AG08395 (cell line): ENCODE measurements around the gene ATP6V0A4.
A peak's percentile ranks its signal among the peaks of the same experiment; 100 is the strongest.
"Not testable (repeated sequence)": the region's sequence is repeated elsewhere in the genome, so short reads cannot be mapped to it uniquely, and the experiment has no call there.

Experiments
- DNase-seq: peaks from one replicate; pipeline ENCODE4 v3.0.0; 2012; ENCODE audit warnings: mixed read lengths, low spot score

Gene ATP6V0A4

GRCh38 chr7:138699661-138700060, 98.3 kb downstream of the ATP6V0A4 start:
- DNase-seq = no peak

- DNase-seq = no peak
These were observed 99.7 kb downstream of the ATP6V0A4 start for GRCh38 chr7:138698281-138698680.

- DNase-seq = no peak
These were observed 100.3 kb downstream of the ATP6V0A4 start for GRCh38 chr7:138697535-138698182.

- not testable (repeated sequence) for DNase-seq
These were observed 102.2 kb downstream of the ATP6V0A4 start for GRCh38 chr7:138695776-138696175.

- no peak for DNase-seq
These were observed 102.9 kb downstream of the ATP6V0A4 start for GRCh38 chr7:138695106-138695505.

- no peak for DNase-seq
These were observed 106.8 kb downstream of the ATP6V0A4 start for GRCh38 chr7:138691178-138691577.

GRCh38 chr7:138690495-138690894, 107.5 kb downstream of the ATP6V0A4 start:
- no peak for DNase-seq

GRCh38 chr7:138688037-138688436, 110.0 kb downstream of the ATP6V0A4 start:
- DNase-seq = not testable (repeated sequence)

GRCh38 chr7:138684340-138684739, 113.7 kb downstream of the ATP6V0A4 start:
- no peak for DNase-seq

- DNase-seq = no peak
These were observed 118.2 kb downstream of the ATP6V0A4 start for GRCh38 chr7:138679793-138680192.

GRCh38 chr7:138670594-138670993, 127.4 kb downstream of the ATP6V0A4 start:
- no peak for DNase-seq

GRCh38 chr7:138669364-138669763, 128.6 kb downstream of the ATP6V0A4 start:
- DNase-seq = no peak

GRCh38 chr7:138668946-138669345, 129.1 kb downstream of the ATP6V0A4 start:
- DNase-seq = no peak

GRCh38 chr7:138668229-138668596, 129.8 kb downstream of the ATP6V0A4 start:
- DNase-seq = no peak

- DNase-seq = no peak
These were observed 130.3 kb downstream of the ATP6V0A4 start for GRCh38 chr7:138667535-138668228.

- DNase-seq = no peak
These were observed 131.6 kb downstream of the ATP6V0A4 start for GRCh38 chr7:138666385-138666784.

- no peak for DNase-seq
These were observed 132.3 kb downstream of the ATP6V0A4 start for GRCh38 chr7:138665669-138666140.

GRCh38 chr7:138665249-138665648, 132.7 kb downstream of the ATP6V0A4 start:
- DNase-seq = no peak

- DNase-seq = peak; percentile 19
These were observed 134.0 kb downstream of the ATP6V0A4 start for GRCh38 chr7:138663725-138664710.

- no peak for DNase-seq
These were observed 135.0 kb downstream of the ATP6V0A4 start for GRCh38 chr7:138662991-138663320.

- no peak for DNase-seq
These were observed 135.7 kb downstream of the ATP6V0A4 start for GRCh38 chr7:138662076-138662990.
